HG03469 (cell line): ENCODE data around the gene GCLM.
"Not testable (repeated sequence)": the region's sequence is repeated elsewhere in the genome, so short reads cannot be mapped to it uniquely, and the experiment has no call there.

Experiments
- ATAC-seq: cut with Tn5 transposase; IDR thresholded peaks from one replicate; pipeline ENCODE4 v1.9.1; 2021; ENCODE audit warnings: mild to moderate bottlenecking, moderate library complexity, moderate number of reproducible peaks; ENCODE audit not compliant: unreplicated experiment

GCLM gene

GRCh38 chr1:93899543-93900207, 9.6 kb downstream of the GCLM start:
- no peak for ATAC-seq

GRCh38 chr1:93888900-93889299, 20.3 kb downstream of the GCLM start:
- no peak for ATAC-seq

- ATAC-seq: no peak
Observed at GRCh38 chr1:93882269-93882668, 27.0 kb downstream of the GCLM start.

- no peak for ATAC-seq
Observed at GRCh38 chr1:93880731-93881130, 28.5 kb downstream of the GCLM start.

GRCh38 chr1:93878889-93879586, 30.2 kb downstream of the GCLM start, which contains the start of gene DNTTIP2:
DNTTIP2 (minus strand) TSS chr1:93879206; CDS start chr1:93879148, 58 bp downstream.
- ATAC-seq: peak; percentile 84

- peak; percentile 25 for ATAC-seq
Observed at GRCh38 chr1:93878501-93878888, 30.7 kb downstream of the GCLM start.

- no peak for ATAC-seq
Observed at GRCh38 chr1:93877529-93877928, 31.7 kb downstream of the GCLM start.

GRCh38 chr1:93876244-93876643, 33.0 kb downstream of the GCLM start:
- ATAC-seq: no peak

GRCh38 chr1:93874025-93874651, 35.1 kb downstream of the GCLM start:
- no peak for ATAC-seq

- no peak for ATAC-seq
Observed at GRCh38 chr1:93871366-93871765, 37.9 kb downstream of the GCLM start.

GRCh38 chr1:93869653-93870052, 39.6 kb downstream of the GCLM start:
- ATAC-seq: no peak

- ATAC-seq: not testable (repeated sequence)
Observed at GRCh38 chr1:93868492-93868891, 40.7 kb downstream of the GCLM start.

GRCh38 chr1:93865253-93865652, 44.0 kb downstream of the GCLM start:
- ATAC-seq: no peak

GRCh38 chr1:93864175-93864574, 45.1 kb downstream of the GCLM start:
- ATAC-seq: no peak

GRCh38 chr1:93857653-93858052, 51.6 kb downstream of the GCLM start:
- ATAC-seq: not testable (repeated sequence)

- not testable (repeated sequence) for ATAC-seq
Observed at GRCh38 chr1:93855983-93856382, 53.2 kb downstream of the GCLM start.

GRCh38 chr1:93853940-93854339, 55.3 kb downstream of the GCLM start:
- ATAC-seq: no peak

- no peak for ATAC-seq
Observed at GRCh38 chr1:93851878-93852277, 57.4 kb downstream of the GCLM start.

- ATAC-seq: no peak
Observed at GRCh38 chr1:93851327-93851712, 57.9 kb downstream of the GCLM start.

- ATAC-seq: not testable (repeated sequence)
Observed at GRCh38 chr1:93850687-93851326, 58.4 kb downstream of the GCLM start.

GRCh38 chr1:93848350-93848883, 60.8 kb downstream of the GCLM start:
- ATAC-seq: no peak
